ENCODE results near the gene RYK.

DNA sequence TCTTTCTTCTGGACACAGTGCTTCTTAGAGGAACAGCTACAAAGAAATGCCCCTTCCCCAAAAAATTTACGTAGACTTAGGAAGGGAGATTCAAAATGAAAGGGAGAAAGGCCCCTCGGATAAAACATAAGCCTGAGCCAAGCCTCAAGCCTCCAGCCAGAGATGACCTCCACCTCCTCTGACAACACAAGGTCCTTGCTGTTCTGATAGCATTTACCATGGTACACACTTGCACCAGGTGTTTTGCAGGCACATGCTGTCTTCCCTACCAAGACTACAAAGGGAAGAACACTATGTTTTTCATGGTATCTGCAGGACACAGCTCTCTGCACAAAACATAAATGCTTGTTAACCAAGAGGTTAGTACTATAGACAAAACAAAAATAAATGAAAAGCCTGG lies 27.8 kb downstream of the RYK start:
- no peak for TF ChIP-seq RAD21 (IDR thresholded peaks at IDR 0.05; ENCODE audit: low read depth)
- no peak for TF ChIP-seq FOSL1 (IDR thresholded peaks at IDR 0.05; ENCODE audit: low read depth)
- no peak for TF ChIP-seq CTCF (IDR thresholded peaks at IDR 0.05 in 2 of 3, conservative IDR thresholded peaks at IDR 0.05 in 1 of 3; ENCODE audit: borderline replicate concordance in 1 of 3, insufficient read depth in 1 of 3, low read depth in 2 of 3, low read length in 2 of 3)
- no peak for TF ChIP-seq REST (IDR thresholded peaks at IDR 0.05; ENCODE audit: low read depth)

Measured in HCT116 (cell line).